Thyroid gland (tissue), 4 donors: ENCODE results near the gene FKBP11.

ENCODE experiments used
- CTCF ChIP-seq, 6 experiments: fragments of 200-600 bp in 3 of 6; fragments of 450-650 bp in 3 of 6; sonication (generic) in 3 of 6; IDR thresholded peaks; one replicate each; pipeline ENCODE4 v1.5.1; 2016 to 2019; ENCODE audit warnings: antibody characterized with exemption in 6 of 6, mild to moderate bottlenecking in 2 of 6, inconsistent platforms in 1 of 6, moderate library complexity in 1 of 6
- POLR2A ChIP-seq, 2 donors: fragments of 450-650 bp; IDR thresholded peaks; one replicate each; pipeline ENCODE4 v1.6.1; 2017; ENCODE audit warnings: antibody characterized with exemption in 2 of 2, mild to moderate bottlenecking in 2 of 2, moderate library complexity in 1 of 2

GRCh38 chr12:48923117-48923516, 2.2 kb downstream of the FKBP11 start:
- TF ChIP-seq POLR2A (IDR thresholded peaks at IDR 0.05) (no peak), CTCF (IDR thresholded peaks at IDR 0.05) (no peak)
